ENCODE results near the gene GALT.

- TF ChIP-seq EP300 (IDR thresholded peaks at IDR 0.05) (no peak), POLR2AphosphoS5 (IDR thresholded peaks at IDR 0.05) (no peak), POLR2A (IDR thresholded peaks at IDR 0.05) (no peak)
- TF ChIP-seq, protein P1, sequence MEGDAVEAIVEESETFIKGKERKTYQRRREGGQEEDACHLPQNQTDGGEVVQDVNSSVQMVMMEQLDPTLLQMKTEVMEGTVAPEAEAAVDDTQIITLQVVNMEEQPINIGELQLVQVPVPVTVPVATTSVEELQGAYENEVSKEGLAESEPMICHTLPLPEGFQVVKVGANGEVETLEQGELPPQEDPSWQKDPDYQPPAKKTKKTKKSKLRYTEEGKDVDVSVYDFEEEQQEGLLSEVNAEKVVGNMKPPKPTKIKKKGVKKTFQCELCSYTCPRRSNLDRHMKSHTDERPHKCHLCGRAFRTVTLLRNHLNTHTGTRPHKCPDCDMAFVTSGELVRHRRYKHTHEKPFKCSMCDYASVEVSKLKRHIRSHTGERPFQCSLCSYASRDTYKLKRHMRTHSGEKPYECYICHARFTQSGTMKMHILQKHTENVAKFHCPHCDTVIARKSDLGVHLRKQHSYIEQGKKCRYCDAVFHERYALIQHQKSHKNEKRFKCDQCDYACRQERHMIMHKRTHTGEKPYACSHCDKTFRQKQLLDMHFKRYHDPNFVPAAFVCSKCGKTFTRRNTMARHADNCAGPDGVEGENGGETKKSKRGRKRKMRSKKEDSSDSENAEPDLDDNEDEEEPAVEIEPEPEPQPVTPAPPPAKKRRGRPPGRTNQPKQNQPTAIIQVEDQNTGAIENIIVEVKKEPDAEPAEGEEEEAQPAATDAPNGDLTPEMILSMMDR (IDR thresholded peaks at IDR 0.05): no peak
Measured at GRCh38 chr9:34665067-34665380, 18.5 kb downstream of the GALT start.

Measured in stomach (tissue), 4 donors.